Measurements from ENCODE around the gene SBNO1. TPM values are rescaled to one million over a fixed set of nuclear protein-coding genes. Genes with fewer than 3 reads are reported as not detected.

SBNO1 gene
- total RNA-seq, 6 experiments from 2014 or later, result 11.5 to 15.7 (median 13.2) TPM

- no peak for DNase-seq
- TF ChIP-seq POLR2A (IDR thresholded peaks at IDR 0.05), result no peak
- no peak for TF ChIP-seq CTCF (IDR thresholded peaks at IDR 0.05)
- Histone ChIP-seq H3K27ac (no peak overlapping the region), H3K4me1 (peaks cover 0 to 17% (median 8%) of the 10 kb centered on the region in 4 donors), H3K27me3 (no peaks in the 10 kb centered on the region), H3K36me3 (peaks cover 0 to 16% (median 7%) of the 10 kb centered on the region in 4 donors), H3K4me3 (no peak overlapping the region), H3K9me3 (no peaks in the 10 kb centered on the region)
- intact Hi-C loops (cut with DNase I), result no loop called here
- WGBS (ENCODE audit: insufficient coverage, low coverage, low lambda C conversion rate, missing lambda C conversion rate), result no CpG with 5 or more reads among the region's 11 CpGs
- ATAC-seq, result no peak
These were observed 74.7 kb downstream of the SBNO1 start for GRCh38 chr12:123289911-123290310.

GRCh38 chr12:123288751-123289346 is 75.8 kb downstream of the SBNO1 start:
- ATAC-seq, result no peak
- no peaks in the 10 kb centered on the region for H3K9me3 ChIP-seq
- no peak overlapping the region for H3K27ac ChIP-seq
- peaks cover 0 to 15% (median 6%) of the 10 kb centered on the region in 4 donors for H3K4me1 ChIP-seq
- no peak overlapping the region for H3K4me3 ChIP-seq
- H3K36me3 ChIP-seq, result peaks cover 0 to 16% (median 7%) of the 10 kb centered on the region in 4 donors
- intact Hi-C loops (cut with DNase I), result no loop called here
- no peak for DNase-seq
- no peak for TF ChIP-seq POLR2A (IDR thresholded peaks at IDR 0.05)
- no peak for TF ChIP-seq CTCF (IDR thresholded peaks at IDR 0.05)
- H3K27me3 ChIP-seq, result no peaks in the 10 kb centered on the region
- WGBS (ENCODE audit: insufficient coverage, low coverage, low lambda C conversion rate, missing lambda C conversion rate), result 94% methylated on average over 20 of the region's 20 CpGs

GRCh38 chr12:123286652-123287373 is 77.8 kb downstream of the SBNO1 start:
- Histone ChIP-seq H3K36me3 (peaks cover 0 to 13% (median 5%) of the 10 kb centered on the region in 4 donors), H3K4me3 (no peak overlapping the region), H3K27me3 (no peaks in the 10 kb centered on the region), H3K4me1 (no peaks in the 10 kb centered on the region), H3K9me3 (no peaks in the 10 kb centered on the region), H3K27ac (no peak overlapping the region)
- intact Hi-C loops (cut with DNase I), result no loop called here
- WGBS (ENCODE audit: insufficient coverage, low coverage, low lambda C conversion rate, missing lambda C conversion rate), result 80% methylated on average over 9 of the region's 9 CpGs
- DNase-seq (no peak), ATAC-seq (peak in 1 of 4 donors; percentile 10)
- TF ChIP-seq CTCF (IDR thresholded peaks at IDR 0.05) (no peak), POLR2A (IDR thresholded peaks at IDR 0.05) (no peak)

GRCh38 chr12:123284669-123285068 is 80.0 kb downstream of the SBNO1 start:
- intact Hi-C loops (cut with DNase I), result no loop called here
- no peak overlapping the region for H3K27ac ChIP-seq
- DNase-seq, result no peak
- H3K4me1 ChIP-seq, result no peaks in the 10 kb centered on the region
- peaks cover 0 to 8% (median under 1%) of the 10 kb centered on the region in 4 donors for H3K36me3 ChIP-seq
- no peak for ATAC-seq
- no peaks in the 10 kb centered on the region for H3K9me3 ChIP-seq
- TF ChIP-seq POLR2A (IDR thresholded peaks at IDR 0.05) (no peak), CTCF (IDR thresholded peaks at IDR 0.05) (no peak)
- no peaks in the 10 kb centered on the region for H3K27me3 ChIP-seq
- 96% methylated on average over 4 of the region's 4 CpGs for WGBS (ENCODE audit: insufficient coverage, low coverage, low lambda C conversion rate, missing lambda C conversion rate)
- H3K4me3 ChIP-seq, result no peak overlapping the region

Data from right lobe of liver (tissue), 6 donors.